ENCODE results near the gene TUFT1. TPM values are rescaled to one million over a fixed set of nuclear protein-coding genes. Genes with fewer than 3 reads are reported as not detected.

Gene TUFT1
- total and polyA plus RNA-seq, 2 of the 8 experiments (the other 6 are each of a cell fraction or from before 2014, with no cell fraction given): 7.3 to 10.4 TPM

GRCh38 chr1:151581921-151582320 lies 41.8 kb downstream of the TUFT1 start (continued):
- no peak for TF ChIP-seq ATF2 (IDR thresholded peaks at IDR 0.05; ENCODE audit: low read length)
- TF ChIP-seq CBX8 (IDR thresholded peaks at IDR 0.05; ENCODE audit: borderline replicate concordance, low read depth, low read length): no peak
